GM12891 (cell line): ENCODE results near the gene FAT2.

Experiments used
- PAX5 ChIP-seq: IDR thresholded peaks from 2 replicates; pipeline ENCODE4 v1.6.1; 2011; ENCODE audit warnings: low read length, moderate library complexity, mild to moderate bottlenecking; ENCODE audit not compliant: insufficient read depth, severe bottlenecking
- POLR2A ChIP-seq: IDR thresholded peaks from 2 replicates; pipeline ENCODE4 v1.6.1; 2011; ENCODE audit warnings: low read depth, low read length, control low read depth
- POLR2AphosphoS5 ChIP-seq: IDR thresholded peaks from 2 replicates; pipeline ENCODE4 v1.6.1; 2011; ENCODE audit warnings: low read depth, low read length, control low read depth
- POU2F2 ChIP-seq: IDR thresholded peaks from 2 replicates; pipeline ENCODE4 v1.6.1; 2011; ENCODE audit warnings: low read depth, mild to moderate bottlenecking, control low read depth, low read length, moderate library complexity
- SPI1 ChIP-seq: IDR thresholded peaks from 2 replicates; pipeline ENCODE4 v1.6.1; 2011; ENCODE audit warnings: low read depth, low read length, control low read depth
- TAF1 ChIP-seq: IDR thresholded peaks from 2 replicates; pipeline ENCODE4 v1.6.1; 2011; ENCODE audit warnings: low read depth, low read length, control low read depth

DNA sequence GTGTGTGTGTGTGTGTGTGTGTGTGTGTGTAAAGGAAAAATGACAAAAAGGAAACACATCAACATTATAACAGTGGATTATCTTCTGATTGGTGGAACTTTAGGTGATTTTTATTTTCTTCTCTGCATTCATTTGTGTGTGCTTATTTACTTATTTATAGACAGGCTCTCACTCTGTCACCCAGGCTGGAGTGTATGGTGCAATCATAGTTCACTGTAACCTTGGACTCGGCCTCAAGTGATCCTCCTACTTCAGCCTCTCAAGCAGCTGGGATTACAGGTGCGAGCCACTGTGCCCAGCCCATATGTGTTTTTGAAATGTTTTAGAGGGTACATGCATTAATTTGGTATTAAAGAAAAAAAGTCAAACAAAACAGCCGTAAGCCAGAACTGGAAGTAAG lies 39.1 kb downstream of the FAT2 start:
- TF ChIP-seq TAF1 (no peak), POLR2A (no peak), SPI1 (no peak), POLR2AphosphoS5 (no peak), POU2F2 (no peak), PAX5 (no peak)
